Right lobe of liver (tissue), 6 donors: ENCODE results near the gene SPNS2. TPM values are rescaled to one million over a fixed set of nuclear protein-coding genes. Genes with fewer than 3 reads are reported as not detected.

ENCODE experiments used
- ATAC-seq, 4 donors: fragments of 200-7000 bp; cut with Tn5 transposase; one replicate each; pipeline ENCODE4 v1.9.1; 2020; ENCODE audit warnings: mild to moderate bottlenecking in 4 of 4, moderate library complexity in 4 of 4
- DNase-seq, 3 donors: peaks; one replicate each; pipeline ENCODE4 v3.0.0-alpha.2; 2020
- H3K27ac ChIP-seq, 3 donors: fragments of 200-600 bp; one replicate each; pipeline ENCODE4 v1.8.0; 2022
- H3K27me3 ChIP-seq, 2 donors: fragments of 200-600 bp; one replicate each; pipeline ENCODE4 v1.8.0; 2022
- H3K36me3 ChIP-seq, 4 donors: fragments of 200-600 bp; sonication (generic) in 1 of 4; one replicate each; pipeline versions ENCODE4 v1.5.1 to v1.8.0; 2017 to 2022; ENCODE audit warnings: control low read depth in 1 of 4
- H3K4me1 ChIP-seq, 4 donors: fragments of 200-600 bp; sonication (generic) in 1 of 4; one replicate each; pipeline versions ENCODE4 v1.5.1 to v1.8.0; 2017 to 2022; ENCODE audit warnings: control low read depth in 1 of 4
- H3K4me3 ChIP-seq, 3 donors: fragments of 200-600 bp; one replicate each; pipeline ENCODE4 v1.8.0; 2022
- H3K9me3 ChIP-seq, 4 donors: fragments of 200-600 bp; sonication (generic) in 1 of 4; one replicate each; pipeline versions ENCODE4 v1.5.1 to v1.8.0; 2017 to 2022; ENCODE audit warnings: control low read depth in 1 of 4
- CTCF ChIP-seq, 4 donors: fragments of 200-600 bp in 3 of 4; fragments of 450-650 bp in 1 of 4; IDR thresholded peaks; one replicate each; pipeline versions ENCODE4 v1.5.1 to v1.8.0; 2016 to 2022; ENCODE audit warnings: antibody characterized with exemption in 4 of 4, mild to moderate bottlenecking in 2 of 4
- POLR2A ChIP-seq: fragments of 450-650 bp; IDR thresholded peaks from one replicate; pipeline ENCODE4 v1.6.1; 2017; ENCODE audit warnings: antibody characterized with exemption, mild to moderate bottlenecking
- WGBS: methylation state at CpG from one replicate; pipeline ENCODE4 v1.1.6; 2018; ENCODE audit warnings: low coverage, low lambda C conversion rate; ENCODE audit not compliant: insufficient coverage; ENCODE audit errors: missing lambda C conversion rate; 5-methylcytosine and 5-hydroxymethylcytosine counted together
- intact Hi-C, 2 donors: fragments of 100-400 bp; cut with DNase I; formaldehyde crosslinking; loops; one replicate each; pipeline versions ENCODE4 v1.11.2 to v1.14.1; 2022
- total RNA-seq, 6 experiments: library from RNA; depleted of rRNA in 2 of 6; stranded (reverse); fragments of >200 nt in 2 of 6; fragmentation: NEBNext Ultra II Directional in 3 of 6; extraction: Animal tissue kit (Norgen Biotek cat#: 25700) in 3 of 6; gene quantifications; one replicate each; pipeline versions ENCODE4 v1.1.0 to v1.2.4, GENCODE V29; 2016 to 2023
- donor health status: DM: no; HTN: yes; CAD: no.
- donor health status: DM: no; HTN: no; CAD: no.
- donor health status: DM: no; HTN: no; CAD: no.
- donor health status: DM: no; HTN: yes; CAD: no.
- donor health status: DM: no; HTN: yes; CAD: no.

The SPNS2 gene
- total RNA-seq, 6 experiments from 2014 or later: 3.0 to 12.4 (median 7.3) TPM

GRCh38 chr17:4560837-4561256 is 62.2 kb downstream of the SPNS2 start:
- Histone ChIP-seq H3K27ac (no peak overlapping the region), H3K9me3 (no peaks in the 10 kb centered on the region), H3K4me3 (no peak overlapping the region), H3K27me3 (no peaks in the 10 kb centered on the region), H3K4me1 (peaks cover 0 to 6% (median 0%) of the 10 kb centered on the region in 4 donors), H3K36me3 (no peaks in the 10 kb centered on the region)
- ATAC-seq: no peak
- intact Hi-C loops: no loop called here
- TF ChIP-seq CTCF (IDR thresholded peaks at IDR 0.05) (no peak), POLR2A (no peak)
- DNase-seq: no peak
- 49% methylated on average over 9 of the region's 11 CpGs for WGBS

- no peak for ATAC-seq
- no peak for TF ChIP-seq CTCF (IDR thresholded peaks at IDR 0.05)
- no peak for TF ChIP-seq POLR2A
- 67% methylated on average over 8 of the region's 8 CpGs for WGBS
- Histone ChIP-seq H3K4me3 (no peak overlapping the region), H3K36me3 (no peaks in the 10 kb centered on the region), H3K27me3 (no peaks in the 10 kb centered on the region), H3K27ac (no peak overlapping the region), H3K4me1 (peaks cover 0 to 8% (median 0%) of the 10 kb centered on the region in 4 donors), H3K9me3 (no peaks in the 10 kb centered on the region)
- no peak for DNase-seq
- intact Hi-C loops: no loop called here
Measured at GRCh38 chr17:4562015-4562969, 63.6 kb downstream of the SPNS2 start.

GRCh38 chr17:4565209-4566141 is 66.8 kb downstream of the SPNS2 start:
- intact Hi-C loops: loop anchor here in 1 of 2 donors (5.0 kb wide), 1 partner anchor 62 kb away; no protein-coding TSS in a partner anchor
- Histone ChIP-seq H3K9me3 (no peaks in the 10 kb centered on the region), H3K27ac (peak overlapping the region in 1 of 3 donors; percentile 12), H3K4me3 (no peak overlapping the region), H3K27me3 (no peaks in the 10 kb centered on the region), H3K36me3 (no peaks in the 10 kb centered on the region), H3K4me1 (peaks cover 0 to 8% (median 0%) of the 10 kb centered on the region in 4 donors)
- WGBS: 23% methylated on average over 16 of the region's 16 CpGs
- DNase-seq: peak; percentile 62 to 81 (median 80)
- peak; percentile 75 to 87 (median 80) for TF ChIP-seq CTCF (IDR thresholded peaks at IDR 0.05)
- TF ChIP-seq POLR2A: no peak
- peak; percentile 95 to 97 (median 97) for ATAC-seq

- Histone ChIP-seq H3K4me3 (no peak overlapping the region), H3K36me3 (no peaks in the 10 kb centered on the region), H3K9me3 (no peaks in the 10 kb centered on the region), H3K4me1 (peaks cover 0 to 8% (median 0%) of the 10 kb centered on the region in 4 donors), H3K27ac (no peak overlapping the region), H3K27me3 (no peaks in the 10 kb centered on the region)
- TF ChIP-seq POLR2A (no peak), CTCF (IDR thresholded peaks at IDR 0.05) (peak; percentile 64 to 79 (median 74))
- DNase-seq: peak in 1 of 3 donors; percentile 69
- intact Hi-C loops: loop anchor here in 1 of 2 donors (5.0 kb wide), 1 partner anchor 61 kb away; no protein-coding TSS in a partner anchor
- 22% methylated on average over 5 of the region's 5 CpGs for WGBS
- ATAC-seq: peak; percentile 81 to 85 (median 83)
Measured at GRCh38 chr17:4566785-4567184, 68.1 kb downstream of the SPNS2 start.
